HCT116 (cell line): Measurements from ENCODE around the gene SLC34A1. TPM values are rescaled to one million over a fixed set of nuclear protein-coding genes. Genes with fewer than 3 reads are reported as not detected.

Experiments used
- ATAC-seq: fragments of 200-7000 bp; cut with Tn5 transposase; 2 replicates; pipeline ENCODE4 v1.9.1; 2020; ENCODE audit warnings: mild to moderate bottlenecking, moderate library complexity
- BruUV-seq: library from RNA; stranded (reverse); fragments of 400-500 nt; replicated peaks from 2 replicates; lab custom pipeline; 2021; lab: Mats Ljungman, UMichigan
- CTCF ChIA-PET: fragments of 300-600 bp; sonication (Branson Sonifier 250); formaldehyde crosslinking; loops from one replicate; lab custom pipeline; 2021; ENCODE audit warnings: antibody characterized with exemption; lab: Charles Lee
- POLR2A ChIA-PET: fragments of 300-600, 350-600 bp; sonication (Branson Sonifier 250); formaldehyde crosslinking; loops from one replicate; lab custom pipeline; 2021; ENCODE audit warnings: antibody characterized with exemption; lab: Charles Lee
- RAD21 ChIA-PET, 2 experiments: fragments of 300-600 bp; sonication (Branson Sonifier 250); formaldehyde crosslinking; loops; one replicate each; lab custom pipeline; 2023; ENCODE audit warnings: low total read pairs in 2 of 2; ENCODE audit not compliant: uncharacterized antibody in 2 of 2, unreplicated experiment in 2 of 2, low non-redundant PET in 1 of 2; lab: Charles Lee
- DNase-seq: peaks from one replicate; pipeline ENCODE4 v3.0.0-alpha.2; 2010; ENCODE audit warnings: low read depth, low spot score
- H2AFZ ChIP-seq: fragments of 200-600 bp; shearing (Covaris generic), sonication (generic); 2 replicates; pipeline ENCODE4 v1.6.1; 2017; ENCODE audit warnings: low read depth, mixed run types, mixed read lengths, antibody characterized with exemption, low read length; ENCODE audit not compliant: poor library complexity, severe bottlenecking
- H3K27ac ChIP-seq: 2 replicates; pipeline ENCODE4 v1.5.1; 2012; ENCODE audit warnings: low read depth, low read length
- H3K27me3 ChIP-seq: fragments of 200-600 bp; sonication (generic); 2 replicates; pipeline ENCODE4 v1.6.1; 2016; ENCODE audit warnings: mixed run types, low read length, mixed read lengths; ENCODE audit not compliant: insufficient read depth
- H3K36me3 ChIP-seq, 2 experiments: fragments of 200-500 bp in 1 of 2; fragments of 200-600 bp in 1 of 2; sonication (Bioruptor generic) in 1 of 2; sonication (generic) in 1 of 2; 2 replicates each; pipeline versions ENCODE4 v1.5.1 to v1.6.1; 2014 to 2016; ENCODE audit warnings: low read length in 2 of 2, inconsistent platforms in 1 of 2, mixed read lengths in 1 of 2, mixed run types in 1 of 2; ENCODE audit not compliant: insufficient read depth in 2 of 2, control insufficient read depth in 1 of 2
- H3K4me1 ChIP-seq, 2 experiments: fragments of 200-600 bp in 1 of 2; sonication (generic) in 1 of 2; 2 replicates each; pipeline versions ENCODE4 v1.5.1 to v1.6.1; 2012 to 2017; ENCODE audit warnings: low read length in 2 of 2, inconsistent platforms in 1 of 2, mild to moderate bottlenecking in 1 of 2, mixed read lengths in 1 of 2, mixed run types in 1 of 2, moderate library complexity in 1 of 2; ENCODE audit not compliant: insufficient read depth in 2 of 2, control insufficient read depth in 1 of 2
- H3K4me2 ChIP-seq: fragments of 200-600 bp; sonication (generic); 2 replicates; pipeline ENCODE4 v1.6.1; 2017; ENCODE audit warnings: mixed run types, low read length, mixed read lengths
- H3K4me3 ChIP-seq, 2 experiments: fragments of 200-600 bp in 1 of 2; sonication (generic) in 1 of 2; replicated peaks in 1 of 2; 2 replicates each; pipeline ENCODE4 v1.5.1; 2011 to 2016; ENCODE audit warnings: low read length in 2 of 2, control low read depth in 1 of 2, low read depth in 1 of 2, mild to moderate bottlenecking in 1 of 2, mixed read lengths in 1 of 2, mixed run types in 1 of 2
- H3K79me2 ChIP-seq: fragments of 200-600 bp; sonication (generic); 2 replicates; pipeline ENCODE4 v1.6.1; 2017; ENCODE audit warnings: mild to moderate bottlenecking, mixed run types, low read length, moderate library complexity, mixed read lengths; ENCODE audit not compliant: insufficient read depth
- H3K9ac ChIP-seq: fragments of 200-600 bp; sonication (generic); 2 replicates; pipeline ENCODE4 v1.6.1; 2016; ENCODE audit warnings: low read length, mixed read lengths
- H3K9me2 ChIP-seq: fragments of 200-600 bp; sonication (generic), shearing (Covaris generic); 2 replicates; pipeline ENCODE4 v1.6.1; 2017; ENCODE audit warnings: mixed run types, mild to moderate bottlenecking, moderate library complexity; ENCODE audit not compliant: insufficient read depth
- H3K9me3 ChIP-seq, 2 experiments: fragments of 200-500 bp in 1 of 2; fragments of 200-600 bp in 1 of 2; sonication (Bioruptor generic) in 1 of 2; sonication (generic) in 1 of 2; 2 replicates each; pipeline ENCODE4 v1.6.1; 2014 to 2017; ENCODE audit warnings: low read length in 2 of 2, mixed read lengths in 2 of 2, inconsistent platforms in 1 of 2, low read depth in 1 of 2, mild to moderate bottlenecking in 1 of 2, mixed run types in 1 of 2, moderate library complexity in 1 of 2; ENCODE audit not compliant: control insufficient read depth in 1 of 2, insufficient read depth in 1 of 2
- H4K20me1 ChIP-seq: fragments of 200-600 bp; sonication (generic), shearing (Covaris generic); 2 replicates; pipeline ENCODE4 v1.6.1; 2017; ENCODE audit warnings: mixed run types, mild to moderate bottlenecking, moderate library complexity; ENCODE audit not compliant: insufficient read depth
- CBX3 ChIP-seq: IDR thresholded peaks from 2 replicates; pipeline ENCODE4 v1.6.1; 2012; ENCODE audit warnings: low read depth
- FOSL1 ChIP-seq: IDR thresholded peaks from 2 replicates; pipeline ENCODE4 v1.6.1; 2012; ENCODE audit warnings: low read depth
- JUND ChIP-seq: IDR thresholded peaks from 2 replicates; pipeline ENCODE4 v1.6.1; 2012
- RAD21 ChIP-seq: IDR thresholded peaks from 2 replicates; pipeline ENCODE4 v1.6.1; 2012; ENCODE audit warnings: low read depth, mild to moderate bottlenecking
- SP1 ChIP-seq: IDR thresholded peaks from 2 replicates; pipeline ENCODE4 v1.6.1; 2012; ENCODE audit warnings: low read depth
- YY1 ChIP-seq: IDR thresholded peaks from 2 replicates; pipeline ENCODE4 v1.6.1; 2011; ENCODE audit warnings: low read length, low read depth, moderate library complexity, mild to moderate bottlenecking; ENCODE audit not compliant: insufficient replicate concordance; ENCODE audit errors: extremely low read depth
- ZFX ChIP-seq: fragments of 450-650 bp; IDR thresholded peaks from 2 replicates; pipeline ENCODE4 v1.6.1; 2017
- intact Hi-C: fragments of 100-400 bp; cut with micrococcal nuclease; formaldehyde crosslinking; loops from 2 replicates; pipeline ENCODE4 v1.10.0; 2022
- total RNA-seq: library from RNA; stranded (reverse); gene quantifications from one replicate; pipeline ENCODE4 v1.2.1, GENCODE V29; 2021; ENCODE audit not compliant: unreplicated experiment
- TF ChIP-seq, protein P1 (sequence below): IDR thresholded peaks from 2 replicates; pipeline ENCODE4 v1.6.1; 2011; ENCODE audit warnings: mild to moderate bottlenecking, low read length, moderate library complexity; ENCODE audit not compliant: insufficient replicate concordance; ENCODE audit errors: extremely low read depth
- TF ChIP-seq, protein P2 (sequence below): IDR thresholded peaks from 2 replicates; pipeline ENCODE4 v1.6.1; 2012
- TF ChIP-seq, protein P3 (sequence below): IDR thresholded peaks from 2 replicates; pipeline ENCODE4 v1.6.1; 2012; ENCODE audit warnings: low read depth

SLC34A1 gene
- total RNA-seq, 1 experiment from 2014 or later, result not detected

DNA sequence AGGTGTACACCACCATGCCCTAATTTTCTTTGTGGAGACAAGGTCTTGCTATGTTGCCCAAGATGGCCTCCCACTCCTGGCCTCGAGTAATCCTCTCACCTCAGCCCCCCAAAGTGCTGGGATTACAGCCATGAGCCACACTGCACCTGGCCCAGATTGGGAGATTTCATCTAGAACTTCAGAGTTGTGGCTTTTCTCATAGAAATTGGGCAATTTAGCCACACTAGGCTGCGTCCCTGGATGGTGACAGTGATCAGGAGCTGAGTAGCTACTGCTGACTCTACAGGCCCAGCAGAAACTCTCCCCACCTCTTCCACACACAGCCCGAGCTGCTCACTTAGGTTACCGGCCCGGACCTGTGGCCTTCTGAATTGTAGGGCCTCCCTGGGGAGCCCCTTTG is 8.5 kb downstream of the SLC34A1 start:
- no peak for DNase-seq
- H3K4me1 ChIP-seq, result peaks cover 24 to 43% of the 10 kb centered on the region in 2 experiments
- no peak overlapping the region for H3K4me2 ChIP-seq
- intact Hi-C loops, result no loop called here
- ChIA-PET RAD21 (no interaction called here), CTCF (interaction anchor here (1.0 to 1.3 kb wide), 3 partner anchors 10 to 63 kb away, joined by 3 to 8 read pairs (median 4); no protein-coding TSS in a partner anchor), POLR2A (interaction anchor here (0.8 kb wide), 1 partner anchor 296 kb away, joined by 3 read pairs; no protein-coding TSS in a partner anchor)
- H4K20me1 ChIP-seq, result no peaks in the 10 kb centered on the region
- H3K9me3 ChIP-seq, result no peaks in the 10 kb centered on the region
- H3K36me3 ChIP-seq, result no peaks in the 10 kb centered on the region
- BruUV-seq, result no TSS peak
- no peak overlapping the region for H3K27ac ChIP-seq
- no peaks in the 10 kb centered on the region for H3K27me3 ChIP-seq
- no peak overlapping the region for H3K9ac ChIP-seq
- no peak for TF ChIP-seq SP1
- TF ChIP-seq CBX3, result no peak
- TF ChIP-seq FOSL1, result no peak
- TF ChIP-seq, protein P1, sequence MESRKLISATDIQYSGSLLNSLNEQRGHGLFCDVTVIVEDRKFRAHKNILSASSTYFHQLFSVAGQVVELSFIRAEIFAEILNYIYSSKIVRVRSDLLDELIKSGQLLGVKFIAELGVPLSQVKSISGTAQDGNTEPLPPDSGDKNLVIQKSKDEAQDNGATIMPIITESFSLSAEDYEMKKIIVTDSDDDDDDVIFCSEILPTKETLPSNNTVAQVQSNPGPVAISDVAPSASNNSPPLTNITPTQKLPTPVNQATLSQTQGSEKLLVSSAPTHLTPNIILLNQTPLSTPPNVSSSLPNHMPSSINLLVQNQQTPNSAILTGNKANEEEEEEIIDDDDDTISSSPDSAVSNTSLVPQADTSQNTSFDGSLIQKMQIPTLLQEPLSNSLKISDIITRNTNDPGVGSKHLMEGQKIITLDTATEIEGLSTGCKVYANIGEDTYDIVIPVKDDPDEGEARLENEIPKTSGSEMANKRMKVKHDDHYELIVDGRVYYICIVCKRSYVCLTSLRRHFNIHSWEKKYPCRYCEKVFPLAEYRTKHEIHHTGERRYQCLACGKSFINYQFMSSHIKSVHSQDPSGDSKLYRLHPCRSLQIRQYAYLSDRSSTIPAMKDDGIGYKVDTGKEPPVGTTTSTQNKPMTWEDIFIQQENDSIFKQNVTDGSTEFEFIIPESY, result no peak
- no peak for TF ChIP-seq YY1
- TF ChIP-seq JUND, result no peak
- TF ChIP-seq ZFX, result no peak
- H3K4me3 ChIP-seq, result no peak overlapping the region
- no peaks in the 10 kb centered on the region for H3K9me2 ChIP-seq
- no peak for ATAC-seq
- H2AFZ ChIP-seq, result no peak overlapping the region
- no peaks in the 10 kb centered on the region for H3K79me2 ChIP-seq

DNA sequence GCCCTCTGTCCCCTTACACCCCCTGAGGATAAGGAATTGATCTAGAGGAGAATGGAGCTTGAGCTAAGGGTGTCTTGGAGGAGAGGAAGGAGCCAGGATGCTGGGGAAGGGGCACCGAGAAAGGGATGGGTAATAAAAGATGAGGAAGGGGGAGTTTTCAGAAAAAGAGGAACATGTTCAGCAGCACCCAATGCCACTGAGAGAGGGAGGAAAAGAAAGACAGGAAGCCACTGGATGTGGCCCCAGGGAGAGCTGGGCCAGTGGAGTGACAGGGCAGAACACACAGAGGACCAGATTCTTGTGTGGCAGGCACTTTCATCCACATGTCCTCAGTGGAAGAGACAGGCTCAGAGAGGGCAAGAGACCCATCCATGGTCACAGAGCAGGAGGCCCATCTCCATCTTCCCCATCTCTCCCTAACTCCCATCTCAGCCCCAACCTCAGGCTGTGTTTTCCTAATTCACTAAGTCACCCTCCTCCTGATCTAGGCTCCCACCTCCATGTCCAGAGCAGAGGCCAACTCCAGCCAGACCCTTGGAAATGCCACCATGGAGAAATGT is 9.1 kb downstream of the SLC34A1 start:
- ATAC-seq (no peak), DNase-seq (no peak)
- Histone ChIP-seq H3K79me2 (no peaks in the 10 kb centered on the region), H3K27ac (no peak overlapping the region), H3K4me3 (no peak overlapping the region), H3K9ac (no peak overlapping the region), H3K4me2 (no peak overlapping the region), H3K9me3 (no peaks in the 10 kb centered on the region), H4K20me1 (no peaks in the 10 kb centered on the region), H3K9me2 (no peaks in the 10 kb centered on the region), H3K36me3 (no peaks in the 10 kb centered on the region), H2AFZ (no peak overlapping the region), H3K27me3 (no peaks in the 10 kb centered on the region), H3K4me1 (peaks cover 21 to 39% of the 10 kb centered on the region in 2 experiments)
- ChIA-PET CTCF (interaction anchor here (1.0 kb wide), 1 partner anchor 24 kb away, joined by 3 read pairs; no protein-coding TSS in a partner anchor), RAD21 (no interaction called here), POLR2A (interaction anchor here (0.8 kb wide), 1 partner anchor 297 kb away, joined by 3 read pairs; no protein-coding TSS in a partner anchor)
- TF ChIP-seq SP1, result no peak
- TF ChIP-seq, protein P1, result no peak
- TF ChIP-seq, protein P2, sequence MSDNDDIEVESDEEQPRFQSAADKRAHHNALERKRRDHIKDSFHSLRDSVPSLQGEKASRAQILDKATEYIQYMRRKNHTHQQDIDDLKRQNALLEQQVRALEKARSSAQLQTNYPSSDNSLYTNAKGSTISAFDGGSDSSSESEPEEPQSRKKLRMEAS, result no peak
- TF ChIP-seq, protein P3, sequence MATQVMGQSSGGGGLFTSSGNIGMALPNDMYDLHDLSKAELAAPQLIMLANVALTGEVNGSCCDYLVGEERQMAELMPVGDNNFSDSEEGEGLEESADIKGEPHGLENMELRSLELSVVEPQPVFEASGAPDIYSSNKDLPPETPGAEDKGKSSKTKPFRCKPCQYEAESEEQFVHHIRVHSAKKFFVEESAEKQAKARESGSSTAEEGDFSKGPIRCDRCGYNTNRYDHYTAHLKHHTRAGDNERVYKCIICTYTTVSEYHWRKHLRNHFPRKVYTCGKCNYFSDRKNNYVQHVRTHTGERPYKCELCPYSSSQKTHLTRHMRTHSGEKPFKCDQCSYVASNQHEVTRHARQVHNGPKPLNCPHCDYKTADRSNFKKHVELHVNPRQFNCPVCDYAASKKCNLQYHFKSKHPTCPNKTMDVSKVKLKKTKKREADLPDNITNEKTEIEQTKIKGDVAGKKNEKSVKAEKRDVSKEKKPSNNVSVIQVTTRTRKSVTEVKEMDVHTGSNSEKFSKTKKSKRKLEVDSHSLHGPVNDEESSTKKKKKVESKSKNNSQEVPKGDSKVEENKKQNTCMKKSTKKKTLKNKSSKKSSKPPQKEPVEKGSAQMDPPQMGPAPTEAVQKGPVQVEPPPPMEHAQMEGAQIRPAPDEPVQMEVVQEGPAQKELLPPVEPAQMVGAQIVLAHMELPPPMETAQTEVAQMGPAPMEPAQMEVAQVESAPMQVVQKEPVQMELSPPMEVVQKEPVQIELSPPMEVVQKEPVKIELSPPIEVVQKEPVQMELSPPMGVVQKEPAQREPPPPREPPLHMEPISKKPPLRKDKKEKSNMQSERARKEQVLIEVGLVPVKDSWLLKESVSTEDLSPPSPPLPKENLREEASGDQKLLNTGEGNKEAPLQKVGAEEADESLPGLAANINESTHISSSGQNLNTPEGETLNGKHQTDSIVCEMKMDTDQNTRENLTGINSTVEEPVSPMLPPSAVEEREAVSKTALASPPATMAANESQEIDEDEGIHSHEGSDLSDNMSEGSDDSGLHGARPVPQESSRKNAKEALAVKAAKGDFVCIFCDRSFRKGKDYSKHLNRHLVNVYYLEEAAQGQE, result no peak
- TF ChIP-seq RAD21, result no peak
- TF ChIP-seq JUND, result no peak
- intact Hi-C loops, result no loop called here
- no TSS peak for BruUV-seq
